Left ventricle myocardium inferior (tissue), 1 donor: ENCODE measurements around the gene SIVA1. TPM values are rescaled to one million over a fixed set of nuclear protein-coding genes. Genes with fewer than 3 reads are reported as not detected.

ENCODE experiments used
- DNase-seq: peaks from one replicate; pipeline ENCODE4 v3.0.0-alpha.2; 2020
- H3K27ac ChIP-seq: fragments of 200-600 bp; replicated peaks from 2 replicates; pipeline ENCODE4 v1.8.0; 2021
- H3K27me3 ChIP-seq: fragments of 200-600 bp; 2 replicates; pipeline ENCODE4 v1.8.0; 2021; ENCODE audit warnings: low read depth
- H3K36me3 ChIP-seq: fragments of 200-600 bp; 2 replicates; pipeline ENCODE4 v1.8.0; 2021
- H3K4me1 ChIP-seq: fragments of 200-600 bp; 2 replicates; pipeline ENCODE4 v1.8.0; 2021
- H3K4me3 ChIP-seq: fragments of 200-600 bp; 2 replicates; pipeline ENCODE4 v1.8.0; 2021; ENCODE audit warnings: mild to moderate bottlenecking, moderate library complexity
- H3K9me3 ChIP-seq: fragments of 200-600 bp; replicated peaks from 2 replicates; pipeline ENCODE4 v1.8.0; 2021
- intact Hi-C: fragments of 100-400 bp; cut with micrococcal nuclease; formaldehyde crosslinking; loops from one replicate; pipeline ENCODE4 v1.11.0; 2022
- total RNA-seq: library from RNA; stranded (reverse); fragmentation: NEBNext Ultra II Directional; extraction: Animal tissue kit (Norgen Biotek cat#: 25700); gene quantifications from one replicate; pipeline ENCODE4 v1.2.1, GENCODE V29; 2021
- TF ChIP-seq, protein P1 (sequence below): fragments of 200-600 bp; IDR thresholded peaks from 2 replicates; pipeline ENCODE4 v1.8.0; 2021; ENCODE audit warnings: antibody characterized with exemption, mild to moderate bottlenecking, borderline replicate concordance
- donor health status: DM: no; HTN: yes; CAD: no; lungs with severe emphysema.

The SIVA1 gene
- total RNA-seq, 1 donor from 2014 or later, result 55.6 TPM

DNA sequence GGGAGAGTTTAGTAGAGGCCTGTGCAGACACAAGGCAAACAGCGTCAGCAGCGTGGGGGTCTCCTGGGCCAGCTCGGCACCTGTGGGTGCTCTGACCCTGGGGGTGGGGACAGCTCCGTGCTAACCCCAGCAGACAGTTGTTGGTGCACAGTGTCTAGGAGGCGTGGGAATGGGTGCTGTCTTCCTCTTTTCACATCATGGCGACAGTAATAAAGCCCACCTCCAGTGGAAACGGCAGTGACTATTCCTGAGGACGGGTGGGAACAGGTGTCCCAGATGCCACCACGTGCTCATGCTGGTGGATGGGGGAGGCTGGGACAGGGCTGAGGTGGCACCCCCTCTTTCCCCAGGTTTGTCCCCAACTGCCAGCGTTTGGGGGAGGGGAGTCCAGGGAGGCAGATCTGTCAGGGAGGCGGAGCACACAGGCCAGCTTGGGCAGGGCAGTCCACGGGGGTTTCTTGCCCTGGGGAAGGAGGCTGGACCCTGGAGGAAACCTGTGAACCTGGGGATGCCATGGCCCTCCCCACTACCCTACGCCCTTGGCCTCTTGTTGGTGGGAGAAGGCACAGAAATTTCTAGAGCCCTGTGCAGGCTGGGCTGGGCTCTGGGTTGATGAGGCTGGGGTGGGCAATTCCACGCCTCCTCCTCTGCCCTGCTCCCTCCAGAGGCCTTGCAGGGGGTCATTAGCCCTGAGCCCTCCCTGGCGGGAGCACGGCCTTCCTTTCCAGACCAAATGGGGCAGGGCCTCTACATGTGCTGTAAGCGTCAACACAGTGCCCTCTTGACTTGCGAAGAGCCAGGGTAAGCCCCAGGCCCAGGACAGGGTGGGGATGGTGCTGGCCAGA, 51.8 kb downstream of the SIVA1 start:
- no peak for DNase-seq
- TF ChIP-seq, protein P1, sequence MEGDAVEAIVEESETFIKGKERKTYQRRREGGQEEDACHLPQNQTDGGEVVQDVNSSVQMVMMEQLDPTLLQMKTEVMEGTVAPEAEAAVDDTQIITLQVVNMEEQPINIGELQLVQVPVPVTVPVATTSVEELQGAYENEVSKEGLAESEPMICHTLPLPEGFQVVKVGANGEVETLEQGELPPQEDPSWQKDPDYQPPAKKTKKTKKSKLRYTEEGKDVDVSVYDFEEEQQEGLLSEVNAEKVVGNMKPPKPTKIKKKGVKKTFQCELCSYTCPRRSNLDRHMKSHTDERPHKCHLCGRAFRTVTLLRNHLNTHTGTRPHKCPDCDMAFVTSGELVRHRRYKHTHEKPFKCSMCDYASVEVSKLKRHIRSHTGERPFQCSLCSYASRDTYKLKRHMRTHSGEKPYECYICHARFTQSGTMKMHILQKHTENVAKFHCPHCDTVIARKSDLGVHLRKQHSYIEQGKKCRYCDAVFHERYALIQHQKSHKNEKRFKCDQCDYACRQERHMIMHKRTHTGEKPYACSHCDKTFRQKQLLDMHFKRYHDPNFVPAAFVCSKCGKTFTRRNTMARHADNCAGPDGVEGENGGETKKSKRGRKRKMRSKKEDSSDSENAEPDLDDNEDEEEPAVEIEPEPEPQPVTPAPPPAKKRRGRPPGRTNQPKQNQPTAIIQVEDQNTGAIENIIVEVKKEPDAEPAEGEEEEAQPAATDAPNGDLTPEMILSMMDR, result no peak
- Histone ChIP-seq H3K27me3 (no peaks in the 10 kb centered on the region), H3K4me1 (peaks cover 44% of the 10 kb centered on the region), H3K36me3 (no peaks in the 10 kb centered on the region), H3K27ac (no peak overlapping the region), H3K9me3 (no peaks in the 10 kb centered on the region), H3K4me3 (no peak overlapping the region)
- intact Hi-C loops, result no loop called here

DNA sequence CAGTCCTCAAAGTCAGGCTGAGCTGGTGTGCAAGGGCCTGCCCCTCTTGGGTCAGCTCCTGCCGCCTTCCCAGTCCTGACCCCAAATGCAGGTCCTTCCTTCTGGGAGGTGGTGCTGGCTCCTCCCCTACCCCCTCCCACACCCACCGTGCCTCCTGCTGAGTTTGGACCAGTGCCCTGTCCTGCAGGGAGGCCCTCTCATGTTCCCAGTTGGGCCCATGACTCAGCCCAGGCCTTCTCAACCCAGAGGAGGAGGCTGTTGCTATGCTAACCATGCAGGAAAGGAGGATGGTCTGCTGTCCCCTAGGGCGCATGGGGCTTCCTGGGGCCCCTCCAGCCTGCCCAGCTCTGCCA, 52.4 kb downstream of the SIVA1 start:
- intact Hi-C loops, result no loop called here
- Histone ChIP-seq H3K4me3 (no peak overlapping the region), H3K4me1 (peaks cover 38% of the 10 kb centered on the region), H3K9me3 (no peaks in the 10 kb centered on the region), H3K27ac (peak overlapping the region; percentile 10), H3K27me3 (no peaks in the 10 kb centered on the region), H3K36me3 (no peaks in the 10 kb centered on the region)
- no peak for DNase-seq
- TF ChIP-seq, protein P1, result no peak

DNA sequence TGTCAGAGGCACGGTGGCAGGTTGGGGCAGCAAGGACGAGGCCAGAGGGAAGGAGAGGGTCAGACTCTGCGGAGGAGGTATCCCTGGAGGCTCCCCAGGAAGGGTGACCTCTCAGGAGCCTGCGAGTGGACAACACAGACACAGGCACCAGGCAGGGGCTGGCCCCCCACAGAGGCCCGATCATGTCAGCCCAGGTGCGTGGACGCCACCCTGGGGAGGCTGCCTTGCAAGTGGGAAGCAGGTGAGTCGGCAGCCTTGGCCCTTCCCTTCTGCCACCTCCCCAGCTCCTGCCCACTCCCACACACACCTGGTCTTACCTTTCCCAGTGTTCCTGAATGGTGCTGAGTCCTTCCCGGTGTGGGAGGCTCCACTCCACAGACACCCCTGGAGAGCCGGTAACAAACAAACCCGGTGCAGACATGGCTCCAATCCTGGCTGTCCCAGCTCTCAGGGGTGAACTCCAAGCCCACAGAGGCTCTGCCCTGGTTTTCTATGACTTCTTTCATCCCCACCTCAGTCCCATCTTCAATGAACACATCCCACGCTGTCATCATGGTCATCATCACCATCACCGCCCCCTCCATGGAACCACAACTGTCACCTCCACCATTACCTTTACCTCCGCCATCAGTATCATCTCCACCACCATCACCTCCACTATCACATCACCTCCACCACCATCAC, 53.1 kb downstream of the SIVA1 start:
- H3K27ac ChIP-seq, result peak overlapping the region; percentile 10
- intact Hi-C loops, result no loop called here
- H3K36me3 ChIP-seq, result no peaks in the 10 kb centered on the region
- no peak for DNase-seq
- TF ChIP-seq, protein P1, result no peak
- H3K27me3 ChIP-seq, result no peaks in the 10 kb centered on the region
- peaks cover 36% of the 10 kb centered on the region for H3K4me1 ChIP-seq
- no peaks in the 10 kb centered on the region for H3K9me3 ChIP-seq
- H3K4me3 ChIP-seq, result no peak overlapping the region

DNA sequence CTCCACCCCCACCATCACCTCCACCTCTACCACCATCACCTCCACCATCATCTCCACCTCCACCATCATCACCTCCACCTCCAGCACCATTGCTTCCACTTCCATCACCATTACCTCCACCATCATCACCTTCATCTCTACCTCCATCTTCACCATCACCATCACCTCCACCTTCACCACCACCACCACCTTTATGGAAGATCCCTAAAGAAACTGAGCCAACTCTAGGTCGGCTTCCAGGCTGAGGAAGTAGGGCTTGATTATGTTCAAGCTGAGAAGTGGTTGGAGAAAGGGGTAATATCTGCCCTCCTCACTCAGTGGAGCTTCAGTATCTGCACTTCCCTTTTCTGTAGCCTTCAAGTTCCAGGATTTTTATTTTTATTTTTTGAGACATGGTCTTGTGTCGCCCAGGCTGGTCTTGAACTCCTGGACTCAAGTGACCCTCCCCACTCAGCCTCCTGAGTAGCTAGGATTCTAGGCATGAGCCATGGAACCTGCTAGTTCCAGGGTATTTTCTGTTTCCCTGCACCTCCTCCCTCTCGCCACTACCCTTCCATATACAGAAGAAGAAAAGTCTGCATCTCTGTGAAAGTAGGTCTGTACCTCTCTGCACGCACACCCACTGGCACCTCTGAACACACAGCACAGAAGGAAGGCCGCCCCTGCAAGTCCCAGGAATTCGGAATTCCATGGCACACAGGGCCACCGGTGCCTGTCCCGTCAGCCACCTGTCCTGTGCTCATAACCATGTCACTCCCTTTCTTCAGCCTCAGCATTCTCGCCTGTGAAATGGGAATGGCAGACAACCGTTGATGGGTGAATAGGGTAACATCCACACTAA, 53.9 kb downstream of the SIVA1 start:
- DNase-seq, result no peak
- TF ChIP-seq, protein P1, result no peak
- Histone ChIP-seq H3K27me3 (no peaks in the 10 kb centered on the region), H3K4me1 (peaks cover 28% of the 10 kb centered on the region), H3K4me3 (no peak overlapping the region), H3K36me3 (no peaks in the 10 kb centered on the region), H3K9me3 (no peaks in the 10 kb centered on the region), H3K27ac (no peak overlapping the region)
- intact Hi-C loops, result no loop called here

DNA sequence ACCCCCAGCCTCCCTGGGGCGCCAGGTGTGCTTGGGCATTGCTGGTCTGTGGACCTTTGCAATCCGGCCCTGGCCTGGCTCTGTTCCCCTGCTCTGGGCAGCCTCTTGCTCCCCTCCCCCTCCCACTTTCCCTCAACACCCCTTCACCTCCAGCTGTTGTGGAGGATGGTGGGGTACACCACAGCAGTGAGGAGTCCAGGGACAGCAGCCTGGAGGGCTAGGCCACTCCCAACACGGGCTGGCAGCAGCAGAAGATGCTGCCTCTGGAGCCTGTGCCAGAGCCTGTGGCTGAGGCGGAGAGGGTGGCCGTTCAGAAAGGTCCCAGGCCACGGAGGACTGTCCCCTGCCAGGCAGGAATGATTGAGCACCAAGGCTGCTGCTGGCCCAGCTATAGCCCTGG, 55.5 kb downstream of the SIVA1 start:
- intact Hi-C loops, result no loop called here
- no peak for DNase-seq
- H3K9me3 ChIP-seq, result no peaks in the 10 kb centered on the region
- no peak overlapping the region for H3K27ac ChIP-seq
- no peaks in the 10 kb centered on the region for H3K36me3 ChIP-seq
- TF ChIP-seq, protein P1, result no peak
- no peak overlapping the region for H3K4me3 ChIP-seq
- H3K27me3 ChIP-seq, result no peaks in the 10 kb centered on the region
- H3K4me1 ChIP-seq, result peaks cover 16% of the 10 kb centered on the region
